A673 (cell line): Measurements from ENCODE around the gene TEX30. TPM values are rescaled to one million over a fixed set of nuclear protein-coding genes. Genes with fewer than 3 reads are reported as not detected.

ENCODE experiments used
- BruUV-seq: library from RNA; stranded (reverse); fragments of 400-500 nt; replicated peaks from 2 replicates; lab custom pipeline; 2021; lab: Mats Ljungman, UMichigan
- CTCF ChIA-PET: fragments of 300-600 bp; sonication (Branson Sonifier 250); formaldehyde crosslinking; loops from one replicate; lab custom pipeline; 2022; ENCODE audit warnings: antibody characterized with exemption; lab: Charles Lee
- POLR2A ChIA-PET: fragments of 300-600 bp; sonication (Branson Sonifier 250); formaldehyde crosslinking; loops from one replicate; lab custom pipeline; 2022; ENCODE audit warnings: antibody characterized with exemption; ENCODE audit not compliant: low non-redundant PET; lab: Charles Lee
- DNase-seq: peaks from one replicate; pipeline ENCODE4 v3.0.0-alpha.2; 2015; ENCODE audit warnings: low spot score
- H3K27ac ChIP-seq: fragments of 200-600 bp; sonication (generic); 2 replicates; pipeline ENCODE4 v1.5.1; 2016; ENCODE audit warnings: mixed run types, low read depth, mild to moderate bottlenecking, mixed read lengths, antibody characterized with exemption, low read length; ENCODE audit not compliant: poor library complexity, severe bottlenecking
- H3K27me3 ChIP-seq: fragments of 200-600 bp; sonication (generic); replicated peaks from 2 replicates; pipeline ENCODE4 v1.6.1; 2017; ENCODE audit warnings: mixed run types, low read depth, mild to moderate bottlenecking, mixed read lengths, antibody characterized with exemption, low read length; ENCODE audit not compliant: insufficient read depth, poor library complexity
- H3K36me3 ChIP-seq: fragments of 200-600 bp; sonication (generic); 2 replicates; pipeline ENCODE4 v1.6.1; 2016; ENCODE audit warnings: mixed run types, mild to moderate bottlenecking, mixed read lengths, antibody characterized with exemption, low read length; ENCODE audit not compliant: insufficient read depth, poor library complexity, severe bottlenecking
- H3K4me1 ChIP-seq: fragments of 200-600 bp; sonication (generic); 2 replicates; pipeline ENCODE4 v1.6.1; 2017; ENCODE audit warnings: mixed run types, mild to moderate bottlenecking, mixed read lengths, antibody characterized with exemption, low read length; ENCODE audit not compliant: insufficient read depth, poor library complexity, severe bottlenecking
- H3K4me3 ChIP-seq: fragments of 200-600 bp; sonication (generic); 2 replicates; pipeline ENCODE4 v1.5.1; 2016; ENCODE audit warnings: low read depth, mixed run types, mild to moderate bottlenecking, mixed read lengths, low read length; ENCODE audit not compliant: poor library complexity, severe bottlenecking
- H3K9me3 ChIP-seq: fragments of 200-600 bp; sonication (generic); 2 replicates; pipeline ENCODE4 v1.6.1; 2016; ENCODE audit warnings: mixed run types, low read depth, mild to moderate bottlenecking, mixed read lengths, antibody characterized with exemption, low read length; ENCODE audit not compliant: poor library complexity, severe bottlenecking
- EZH2 ChIP-seq: fragments of 200-600 bp; sonication (generic); IDR thresholded peaks from 2 replicates; pipeline ENCODE4 v1.6.1; 2017; ENCODE audit warnings: borderline replicate concordance, low read depth, mild to moderate bottlenecking, mixed read lengths, antibody characterized with exemption, low read length; ENCODE audit not compliant: poor library complexity, severe bottlenecking
- intact Hi-C: fragments of 100-400 bp; cut with micrococcal nuclease; formaldehyde crosslinking; loops from one replicate; pipeline ENCODE4 v1.10.0; 2022; ENCODE audit not compliant: unreplicated experiment
- total RNA-seq: library from RNA; stranded (reverse); gene quantifications from 2 replicates; pipeline ENCODE4 v1.2.3, GENCODE V29; 2021
- TF ChIP-seq, protein P1 (sequence below): fragments of 300-800, 200-600 bp; sonication (generic); conservative IDR thresholded peaks from 2 replicates; pipeline ENCODE4 v1.5.1; 2017; ENCODE audit warnings: low read depth, mild to moderate bottlenecking, antibody characterized with exemption, low read length, moderate library complexity, mixed read lengths

The TEX30 gene
- total RNA-seq, 1 experiment from 2014 or later: 44.1 TPM

DNA sequence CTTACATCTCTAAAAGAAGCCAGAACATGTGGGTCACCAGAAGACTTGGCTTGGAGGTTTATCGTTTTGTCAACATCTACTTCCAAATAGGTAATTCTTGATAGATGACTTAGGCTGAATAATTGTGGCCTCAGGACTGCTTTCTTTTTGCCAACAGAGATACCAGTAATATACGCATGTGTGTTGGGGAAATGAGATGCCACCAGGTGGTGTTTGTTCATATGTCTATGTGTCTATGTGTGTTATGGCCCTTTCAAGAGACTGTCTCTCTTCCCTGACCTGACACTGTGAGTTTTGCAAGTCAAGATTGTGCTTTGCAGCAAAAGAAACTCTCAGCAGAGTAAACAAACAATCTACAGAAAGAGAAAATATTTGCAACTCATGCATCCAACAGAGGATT lies 47.2 kb downstream of the TEX30 start:
- ChIA-PET CTCF (interaction anchor here (1.5 kb wide), 1 partner anchor 121 kb away, joined by 3 read pairs; no protein-coding TSS in a partner anchor), POLR2A (interaction anchor here (0.6 kb wide), 1 partner anchor 135 kb away, joined by 4 read pairs; no protein-coding TSS in a partner anchor)
- Histone ChIP-seq H3K27me3 (no peaks in the 10 kb centered on the region), H3K4me3 (no peak overlapping the region), H3K4me1 (peaks cover 4% of the 10 kb centered on the region), H3K9me3 (no peaks in the 10 kb centered on the region), H3K36me3 (no peaks in the 10 kb centered on the region), H3K27ac (no peak overlapping the region)
- no TSS peak for BruUV-seq
- TF ChIP-seq EZH2: no peak
- TF ChIP-seq, protein P1, sequence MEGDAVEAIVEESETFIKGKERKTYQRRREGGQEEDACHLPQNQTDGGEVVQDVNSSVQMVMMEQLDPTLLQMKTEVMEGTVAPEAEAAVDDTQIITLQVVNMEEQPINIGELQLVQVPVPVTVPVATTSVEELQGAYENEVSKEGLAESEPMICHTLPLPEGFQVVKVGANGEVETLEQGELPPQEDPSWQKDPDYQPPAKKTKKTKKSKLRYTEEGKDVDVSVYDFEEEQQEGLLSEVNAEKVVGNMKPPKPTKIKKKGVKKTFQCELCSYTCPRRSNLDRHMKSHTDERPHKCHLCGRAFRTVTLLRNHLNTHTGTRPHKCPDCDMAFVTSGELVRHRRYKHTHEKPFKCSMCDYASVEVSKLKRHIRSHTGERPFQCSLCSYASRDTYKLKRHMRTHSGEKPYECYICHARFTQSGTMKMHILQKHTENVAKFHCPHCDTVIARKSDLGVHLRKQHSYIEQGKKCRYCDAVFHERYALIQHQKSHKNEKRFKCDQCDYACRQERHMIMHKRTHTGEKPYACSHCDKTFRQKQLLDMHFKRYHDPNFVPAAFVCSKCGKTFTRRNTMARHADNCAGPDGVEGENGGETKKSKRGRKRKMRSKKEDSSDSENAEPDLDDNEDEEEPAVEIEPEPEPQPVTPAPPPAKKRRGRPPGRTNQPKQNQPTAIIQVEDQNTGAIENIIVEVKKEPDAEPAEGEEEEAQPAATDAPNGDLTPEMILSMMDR: peak; percentile 30; the same call in 1 of the 2 replicates
- intact Hi-C loops: loop anchor here (1.0 to 10.0 kb wide), 3 partner anchors 121 to 782 kb away; no protein-coding TSS in a partner anchor
- DNase-seq: peak; percentile 31

DNA sequence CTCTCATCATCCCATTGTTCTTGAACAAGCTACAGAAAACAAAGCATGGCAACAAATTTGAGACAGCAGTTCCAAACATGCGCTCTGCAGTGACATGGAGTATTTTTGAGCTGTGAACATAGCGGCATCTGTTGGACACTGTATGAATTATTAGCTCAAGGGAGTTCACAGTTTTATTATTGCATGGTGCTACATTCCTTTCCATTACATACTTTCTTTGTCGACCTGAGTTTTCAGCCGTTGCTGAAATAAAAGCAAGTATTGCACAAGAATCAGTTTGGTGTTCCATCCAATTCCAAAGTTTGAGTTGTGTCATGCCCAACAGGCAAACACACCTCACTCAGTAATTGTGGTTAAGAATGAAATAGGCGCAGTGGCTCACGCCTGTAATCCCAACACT lies 48.7 kb downstream of the TEX30 start:
- Histone ChIP-seq H3K36me3 (no peaks in the 10 kb centered on the region), H3K4me1 (peaks cover 3% of the 10 kb centered on the region), H3K27me3 (no peaks in the 10 kb centered on the region), H3K9me3 (no peaks in the 10 kb centered on the region), H3K4me3 (no peak overlapping the region), H3K27ac (no peak overlapping the region)
- ChIA-PET CTCF (interaction anchor here (0.6 to 1.5 kb wide), 10 partner anchors 14 to 782 kb away, joined by 3 to 12 read pairs (median 4); partner anchors contain the start of genes ERCC5 and TPP2), POLR2A (interaction anchor here (0.6 to 0.7 kb wide), 2 partner anchors 133 to 336 kb away, joined by 4 to 10 read pairs; no protein-coding TSS in a partner anchor)
- peak; percentile 60 for DNase-seq
- intact Hi-C loops: loop anchor here (5.0 to 10.0 kb wide), 3 partner anchors 133 to 780 kb away; no protein-coding TSS in a partner anchor
- BruUV-seq: no TSS peak
- no peak for TF ChIP-seq EZH2
- TF ChIP-seq, protein P1: peak; percentile 65

DNA sequence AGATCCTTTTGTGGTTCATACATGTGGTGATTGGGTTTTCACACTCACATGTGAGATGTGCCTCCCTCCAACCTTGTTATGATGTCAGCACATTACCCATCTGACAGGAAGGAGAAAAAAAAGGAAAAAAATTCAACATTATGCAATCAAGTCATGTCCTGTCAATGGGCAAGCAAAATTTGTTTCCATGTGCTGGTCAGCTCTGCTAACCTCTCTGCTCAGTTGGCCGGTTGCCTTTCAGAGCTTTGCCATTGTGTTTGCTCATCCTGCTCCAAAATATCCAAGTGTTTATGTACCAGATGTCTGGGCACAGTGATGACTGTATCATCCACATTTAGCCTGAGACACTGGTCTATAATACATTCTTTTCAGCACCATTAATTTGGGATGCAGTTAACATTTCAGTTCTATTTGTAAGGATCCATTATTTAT lies 51.8 kb downstream of the TEX30 start:
- DNase-seq: no peak

More for the DNA sequence above, 51.8 kb downstream of the TEX30 start:
- H3K36me3 ChIP-seq: no peaks in the 10 kb centered on the region
- no peaks in the 10 kb centered on the region for H3K27me3 ChIP-seq
- no peak overlapping the region for H3K27ac ChIP-seq
- POLR2A ChIA-PET: no interaction called here
- no peaks in the 10 kb centered on the region for H3K9me3 ChIP-seq
- CTCF ChIA-PET: no interaction called here
- no peaks in the 10 kb centered on the region for H3K4me1 ChIP-seq
- TF ChIP-seq EZH2: no peak
- TF ChIP-seq, protein P1: no peak
- H3K4me3 ChIP-seq: no peak overlapping the region
- intact Hi-C loops: loop anchor here (5.0 to 10.0 kb wide), 2 partner anchors 130 to 777 kb away; no protein-coding TSS in a partner anchor
- BruUV-seq: no TSS peak
